UCSD-AML1 (cell line): ENCODE measurements around the gene TACR2.

Experiments used
- DNase-seq: peaks from one replicate; lab custom pipeline; 2025; ENCODE audit not compliant: unreplicated experiment; lab: John Stamatoyannopoulos, UW

Gene TACR2

GRCh38 chr10:69416695-69417094 lies at the start of gene TACR2:
TSS of gene TACR2 (minus strand) at chr10:69416918. CDS start at chr10:69416323, 595 bp downstream.
- no peak for DNase-seq

- DNase-seq, result no peak
Measured at GRCh38 chr10:69466158-69466490, 49.4 kb upstream of the TACR2 start.

- DNase-seq, result no peak
Measured at GRCh38 chr10:69465457-69466157, 48.9 kb upstream of the TACR2 start.

- DNase-seq, result no peak
Measured at GRCh38 chr10:69464801-69465401, 48.2 kb upstream of the TACR2 start.

- DNase-seq, result no peak
Measured at GRCh38 chr10:69464401-69464800, 47.7 kb upstream of the TACR2 start.

- no peak for DNase-seq
Measured at GRCh38 chr10:69463886-69464285, 47.2 kb upstream of the TACR2 start.

GRCh38 chr10:69461243-69462025 lies 44.7 kb upstream of the TACR2 start:
- DNase-seq, result peak; percentile 46

- DNase-seq, result no peak
Measured at GRCh38 chr10:69460576-69461242, 44.0 kb upstream of the TACR2 start.

- no peak for DNase-seq
Measured at GRCh38 chr10:69459893-69460575, 43.3 kb upstream of the TACR2 start.

- DNase-seq, result no peak
Measured at GRCh38 chr10:69459101-69459790, 42.5 kb upstream of the TACR2 start.

- no peak for DNase-seq
Measured at GRCh38 chr10:69458430-69459100, 41.8 kb upstream of the TACR2 start.

GRCh38 chr10:69457771-69458237 lies 41.1 kb upstream of the TACR2 start:
- no peak for DNase-seq

GRCh38 chr10:69456880-69457693 lies 40.4 kb upstream of the TACR2 start:
- DNase-seq, result no peak

- DNase-seq, result no peak
Measured at GRCh38 chr10:69455006-69455763, 38.5 kb upstream of the TACR2 start.

GRCh38 chr10:69453795-69454194 lies 37.1 kb upstream of the TACR2 start:
- DNase-seq, result no peak

- no peak for DNase-seq
Measured at GRCh38 chr10:69452676-69453415, 36.1 kb upstream of the TACR2 start.

- no peak for DNase-seq
Measured at GRCh38 chr10:69451784-69452251, 35.1 kb upstream of the TACR2 start.
